CMK (cell line): ENCODE results near the gene DAPK3.

Experiments
- DNase-seq: peaks from one replicate; pipeline ENCODE4 v3.0.0-alpha.2; 2010; ENCODE audit warnings: low read depth

The DAPK3 gene

GRCh38 chr19:3910105-3910504 is 60.8 kb downstream of the DAPK3 start:
- no peak for DNase-seq
